DOHH2 (cell line): ENCODE results near the gene NRAP.

Source experiments
- H3F3A ChIP-seq: fragments of 200-600 bp; sonication (generic), shearing (Covaris generic); 2 replicates; pipeline ENCODE4 v1.6.0; 2016; ENCODE audit warnings: antibody characterized with exemption, mild to moderate bottlenecking; ENCODE audit not compliant: control insufficient read depth, insufficient read depth
- H3K27ac ChIP-seq: fragments of 200-600 bp; sonication (generic); 2 replicates; pipeline ENCODE4 v1.5.1; 2014; ENCODE audit warnings: low read depth, mild to moderate bottlenecking, low read length, moderate library complexity
- H3K27me3 ChIP-seq: fragments of 200-600 bp; sonication (generic); 2 replicates; pipeline ENCODE4 v1.6.1; 2014; ENCODE audit warnings: mild to moderate bottlenecking, low read length, mixed read lengths; ENCODE audit not compliant: control insufficient read depth
- H3K36me3 ChIP-seq: fragments of 200-600 bp; sonication (generic); 2 replicates; pipeline ENCODE4 v1.6.1; 2014; ENCODE audit warnings: mild to moderate bottlenecking, low read length, moderate library complexity, mixed read lengths; ENCODE audit not compliant: control insufficient read depth
- H3K4me1 ChIP-seq: fragments of 200-600 bp; sonication (generic); 2 replicates; pipeline ENCODE4 v1.6.1; 2014; ENCODE audit warnings: mild to moderate bottlenecking, low read length, mixed read lengths; ENCODE audit not compliant: control insufficient read depth
- H3K4me2 ChIP-seq: fragments of 200-600 bp; sonication (generic); 2 replicates; pipeline ENCODE4 v1.6.0; 2014; ENCODE audit warnings: mild to moderate bottlenecking, low read length, moderate library complexity
- H3K4me3 ChIP-seq: fragments of 200-600 bp; sonication (generic); 2 replicates; pipeline ENCODE4 v1.5.1; 2014; ENCODE audit warnings: mild to moderate bottlenecking, low read length, mixed read lengths
- H3K79me2 ChIP-seq: fragments of 200-600 bp; sonication (generic); 2 replicates; pipeline ENCODE4 v1.6.1; 2014; ENCODE audit warnings: mild to moderate bottlenecking, low read length, mixed read lengths; ENCODE audit not compliant: control insufficient read depth
- H3K9me2 ChIP-seq: fragments of 200-600 bp; sonication (generic); replicated peaks from 2 replicates; pipeline ENCODE4 v1.6.1; 2014; ENCODE audit warnings: mild to moderate bottlenecking, low read length, mixed read lengths; ENCODE audit not compliant: control insufficient read depth
- H3K9me3 ChIP-seq: fragments of 200-600 bp; sonication (generic); 2 replicates; pipeline ENCODE4 v1.6.1; 2014; ENCODE audit warnings: antibody characterized with exemption, low read length, mixed read lengths; ENCODE audit not compliant: control insufficient read depth, insufficient read depth
- H4K20me1 ChIP-seq: fragments of 200-600 bp; sonication (generic); 2 replicates; pipeline ENCODE4 v1.6.0; 2014; ENCODE audit warnings: low read depth, mild to moderate bottlenecking, antibody characterized with exemption, low read length, moderate library complexity; ENCODE audit not compliant: control insufficient read depth, insufficient read depth
- EZH2phosphoT487 ChIP-seq: fragments of 200-600 bp; sonication (generic); IDR thresholded peaks from 2 replicates; pipeline ENCODE4 v1.6.1; 2017; ENCODE audit warnings: borderline replicate concordance, mild to moderate bottlenecking, antibody characterized with exemption, low read length, moderate library complexity, mixed read lengths
- TF ChIP-seq, protein P1 (sequence below): fragments of 200-600 bp; sonication (generic); IDR thresholded peaks from one replicate; pipeline ENCODE4 v1.5.1; 2014; ENCODE audit warnings: antibody characterized with exemption, mild to moderate bottlenecking, low read depth, low read length; ENCODE audit not compliant: poor library complexity, severe bottlenecking

NRAP gene

GRCh38 chr10:113619401-113619800, 44.4 kb downstream of the NRAP start:
- Histone ChIP-seq H3K9me2 (no peaks in the 10 kb centered on the region), H3K4me1 (no peaks in the 10 kb centered on the region), H3K27me3 (no peaks in the 10 kb centered on the region), H3F3A (no peaks in the 10 kb centered on the region), H3K27ac (no peak overlapping the region), H3K4me3 (no peak overlapping the region), H3K4me2 (no peak overlapping the region), H3K36me3 (no peaks in the 10 kb centered on the region), H3K9me3 (no peaks in the 10 kb centered on the region), H4K20me1 (no peaks in the 10 kb centered on the region), H3K79me2 (no peaks in the 10 kb centered on the region)
- TF ChIP-seq, protein P1, sequence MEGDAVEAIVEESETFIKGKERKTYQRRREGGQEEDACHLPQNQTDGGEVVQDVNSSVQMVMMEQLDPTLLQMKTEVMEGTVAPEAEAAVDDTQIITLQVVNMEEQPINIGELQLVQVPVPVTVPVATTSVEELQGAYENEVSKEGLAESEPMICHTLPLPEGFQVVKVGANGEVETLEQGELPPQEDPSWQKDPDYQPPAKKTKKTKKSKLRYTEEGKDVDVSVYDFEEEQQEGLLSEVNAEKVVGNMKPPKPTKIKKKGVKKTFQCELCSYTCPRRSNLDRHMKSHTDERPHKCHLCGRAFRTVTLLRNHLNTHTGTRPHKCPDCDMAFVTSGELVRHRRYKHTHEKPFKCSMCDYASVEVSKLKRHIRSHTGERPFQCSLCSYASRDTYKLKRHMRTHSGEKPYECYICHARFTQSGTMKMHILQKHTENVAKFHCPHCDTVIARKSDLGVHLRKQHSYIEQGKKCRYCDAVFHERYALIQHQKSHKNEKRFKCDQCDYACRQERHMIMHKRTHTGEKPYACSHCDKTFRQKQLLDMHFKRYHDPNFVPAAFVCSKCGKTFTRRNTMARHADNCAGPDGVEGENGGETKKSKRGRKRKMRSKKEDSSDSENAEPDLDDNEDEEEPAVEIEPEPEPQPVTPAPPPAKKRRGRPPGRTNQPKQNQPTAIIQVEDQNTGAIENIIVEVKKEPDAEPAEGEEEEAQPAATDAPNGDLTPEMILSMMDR = no peak
- TF ChIP-seq EZH2phosphoT487 = no peak

- H3K36me3 ChIP-seq = no peaks in the 10 kb centered on the region
- no peaks in the 10 kb centered on the region for H3F3A ChIP-seq
- no peaks in the 10 kb centered on the region for H3K27me3 ChIP-seq
- no peak overlapping the region for H3K4me2 ChIP-seq
- no peaks in the 10 kb centered on the region for H4K20me1 ChIP-seq
- H3K9me3 ChIP-seq = no peaks in the 10 kb centered on the region
- no peak overlapping the region for H3K27ac ChIP-seq
- H3K79me2 ChIP-seq = no peaks in the 10 kb centered on the region
- H3K9me2 ChIP-seq = no peaks in the 10 kb centered on the region
- no peaks in the 10 kb centered on the region for H3K4me1 ChIP-seq
- TF ChIP-seq, protein P1 = no peak
- TF ChIP-seq EZH2phosphoT487 = no peak
- H3K4me3 ChIP-seq = no peak overlapping the region
Measured at GRCh38 chr10:113618338-113618737, 45.5 kb downstream of the NRAP start.

DNA sequence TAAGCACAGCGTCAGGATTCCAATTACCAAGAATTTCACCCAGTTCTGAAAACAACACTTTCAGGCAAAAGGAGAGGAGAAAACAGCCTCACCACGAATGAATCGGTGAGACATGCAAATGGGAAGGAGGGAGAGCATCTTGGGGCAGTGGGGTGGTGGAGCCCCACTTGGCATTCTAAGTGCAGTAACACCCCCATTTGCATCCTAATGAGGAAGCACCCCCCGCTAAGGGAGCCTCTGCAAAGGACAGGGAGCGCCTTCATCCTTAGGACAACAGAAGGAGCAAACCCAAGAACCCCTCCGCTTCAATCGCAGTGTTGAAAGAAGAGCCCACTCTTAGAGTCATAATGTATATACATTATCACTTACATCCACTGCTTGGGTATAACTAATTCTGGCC, 46.8 kb downstream of the NRAP start:
- Histone ChIP-seq H4K20me1 (no peaks in the 10 kb centered on the region), H3K4me2 (no peak overlapping the region), H3K9me2 (no peaks in the 10 kb centered on the region), H3K27me3 (no peaks in the 10 kb centered on the region), H3K4me3 (no peak overlapping the region), H3K9me3 (no peaks in the 10 kb centered on the region), H3F3A (no peaks in the 10 kb centered on the region), H3K4me1 (no peaks in the 10 kb centered on the region), H3K27ac (no peak overlapping the region), H3K36me3 (no peaks in the 10 kb centered on the region), H3K79me2 (no peaks in the 10 kb centered on the region)
- TF ChIP-seq EZH2phosphoT487 = no peak
- TF ChIP-seq, protein P1 = no peak
